Tibial nerve (tissue), 4 donors: ENCODE data around the gene TMEM151B.

ENCODE experiments used
- CTCF ChIP-seq, 5 experiments: fragments of 200-600 bp in 3 of 5; fragments of 450-650 bp in 2 of 5; sonication (generic) in 3 of 5; IDR thresholded peaks; one replicate each; pipeline ENCODE4 v1.5.1; 2016 to 2019; ENCODE audit warnings: antibody characterized with exemption in 5 of 5, mild to moderate bottlenecking in 3 of 5, moderate library complexity in 2 of 5
- EP300 ChIP-seq, 2 donors: sonication (generic); formaldehyde crosslinking; IDR thresholded peaks; one replicate each; pipeline ENCODE4 v1.6.1; 2017; ENCODE audit warnings: antibody characterized with exemption in 2 of 2, mild to moderate bottlenecking in 1 of 2
- POLR2A ChIP-seq, 2 donors: fragments of 450-650 bp; IDR thresholded peaks; one replicate each; pipeline ENCODE4 v1.6.1; 2017; ENCODE audit warnings: antibody characterized with exemption in 2 of 2, mild to moderate bottlenecking in 2 of 2, moderate library complexity in 2 of 2

GRCh38 chr6:44292661-44293365 lies 22.6 kb downstream of the TMEM151B start:
- TF ChIP-seq POLR2A (IDR thresholded peaks at IDR 0.05) (no peak), CTCF (IDR thresholded peaks at IDR 0.05) (no peak), EP300 (IDR thresholded peaks at IDR 0.05) (no peak)
